ENCODE results near the gene FNIP1. TPM values are rescaled to one million over a fixed set of nuclear protein-coding genes. Genes with fewer than 3 reads are reported as not detected.

The FNIP1 gene
- total and polyA plus RNA-seq, 2 experiments from 2014 or later = 10.3 to 25.8 TPM

GRCh38 chr5:131609774-131610173 lies 187.0 kb downstream of the FNIP1 start:
- in situ Hi-C loops (cut with MboI) = no loop called here

DNA sequence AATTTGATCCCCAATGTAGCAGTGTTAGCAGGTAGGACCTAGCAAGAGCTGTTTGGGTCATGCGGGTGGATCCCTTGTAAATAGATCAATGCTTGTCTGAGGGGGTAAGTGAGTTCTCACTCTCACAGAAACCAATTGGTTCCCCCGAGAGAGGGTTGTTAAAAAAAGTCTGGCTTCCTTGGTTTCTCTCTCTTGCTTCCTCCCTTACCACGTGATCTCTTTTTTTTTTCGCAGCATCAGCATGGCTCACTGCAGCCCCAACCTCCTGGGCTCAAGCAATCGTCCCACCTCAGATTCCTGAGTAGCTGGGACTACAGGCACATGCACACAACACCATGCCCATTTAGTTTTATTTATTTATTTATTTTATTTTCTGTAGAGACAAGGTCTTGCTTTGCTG lies 188.2 kb downstream of the FNIP1 start:
- H4K20me1 ChIP-seq (ENCODE audit: insufficient read depth) = no peaks in the 10 kb centered on the region
- no peak for DNase-seq
- H3F3A ChIP-seq (ENCODE audit: insufficient read depth) = peaks cover 17% of the 10 kb centered on the region; the same call in 1 of the 2 replicates

More at GRCh38 chr5:131609774-131610173, 187.0 kb downstream of the FNIP1 start:
- H3K27me3 ChIP-seq (replicated peaks; ENCODE audit: insufficient read depth) = no peaks in the 10 kb centered on the region
- H3F3A ChIP-seq (ENCODE audit: insufficient read depth) = peaks cover 22% of the 10 kb centered on the region; the same call in 1 of the 2 replicates
- H3K9me3 ChIP-seq (ENCODE audit: low read depth) = no peaks in the 10 kb centered on the region
- peaks cover 99% of the 10 kb centered on the region for H3K79me2 ChIP-seq (ENCODE audit: insufficient read depth)
- H3K27ac ChIP-seq = peak overlapping the region; percentile 47
- H3K4me2 ChIP-seq (ENCODE audit: unreplicated experiment) = peak overlapping the region; percentile 47
- no peak overlapping the region for H3K4me3 ChIP-seq
- DNase-seq = no peak
- no peaks in the 10 kb centered on the region for H4K20me1 ChIP-seq (ENCODE audit: insufficient read depth)
- no peaks in the 10 kb centered on the region for H3K9me2 ChIP-seq (ENCODE audit: insufficient read depth)
- peaks cover 20% of the 10 kb centered on the region for H3K4me1 ChIP-seq (ENCODE audit: insufficient read depth)
- TF ChIP-seq EZH2phosphoT487 (IDR thresholded peaks at IDR 0.05; ENCODE audit: insufficient read depth, low read depth) = no peak
- no peak for TF ChIP-seq EZH2 (IDR thresholded peaks at IDR 0.05; ENCODE audit: insufficient read depth, poor library complexity, severe bottlenecking)
- H2AFZ ChIP-seq = no peak overlapping the region
- no peaks in the 10 kb centered on the region for H3K36me3 ChIP-seq (ENCODE audit: low read depth)
- 96 to 100% methylated on average over 1 of the region's 1 CpG for WGBS, 2 experiments (ENCODE audit: low coverage in 1 of 2, low lambda C conversion rate in 2 of 2, missing lambda C conversion rate in 2 of 2)
- no peak overlapping the region for H3K9ac ChIP-seq

GRCh38 chr5:131607903-131608540 lies 188.8 kb downstream of the FNIP1 start:
- TF ChIP-seq EZH2 (IDR thresholded peaks at IDR 0.05; ENCODE audit: insufficient read depth, poor library complexity, severe bottlenecking) (no peak), EZH2phosphoT487 (IDR thresholded peaks at IDR 0.05; ENCODE audit: insufficient read depth, low read depth) (no peak)
- in situ Hi-C loops (cut with MboI) = no loop called here

More for the DNA sequence above, 188.2 kb downstream of the FNIP1 start:
- Histone ChIP-seq H3K27me3 (replicated peaks; ENCODE audit: insufficient read depth) (no peaks in the 10 kb centered on the region), H3K36me3 (ENCODE audit: low read depth) (no peaks in the 10 kb centered on the region), H3K79me2 (ENCODE audit: insufficient read depth) (peaks cover 97% of the 10 kb centered on the region), H2AFZ (no peak overlapping the region), H3K4me2 (ENCODE audit: unreplicated experiment) (no peak overlapping the region), H3K4me3 (no peak overlapping the region), H3K4me1 (ENCODE audit: insufficient read depth) (peaks cover 16% of the 10 kb centered on the region), H3K9ac (no peak overlapping the region), H3K9me2 (ENCODE audit: insufficient read depth) (no peaks in the 10 kb centered on the region), H3K27ac (no peak overlapping the region), H3K9me3 (ENCODE audit: low read depth) (no peaks in the 10 kb centered on the region)
- in situ Hi-C loops (cut with MboI) = no loop called here
- 96 to 98% methylated on average over 5 of the region's 5 CpGs for WGBS, 2 experiments (ENCODE audit: low coverage in 1 of 2, low lambda C conversion rate in 2 of 2, missing lambda C conversion rate in 2 of 2)
- TF ChIP-seq EZH2phosphoT487 (IDR thresholded peaks at IDR 0.05; ENCODE audit: insufficient read depth, low read depth) = no peak
- TF ChIP-seq EZH2 (IDR thresholded peaks at IDR 0.05; ENCODE audit: insufficient read depth, poor library complexity, severe bottlenecking) = no peak

DNA sequence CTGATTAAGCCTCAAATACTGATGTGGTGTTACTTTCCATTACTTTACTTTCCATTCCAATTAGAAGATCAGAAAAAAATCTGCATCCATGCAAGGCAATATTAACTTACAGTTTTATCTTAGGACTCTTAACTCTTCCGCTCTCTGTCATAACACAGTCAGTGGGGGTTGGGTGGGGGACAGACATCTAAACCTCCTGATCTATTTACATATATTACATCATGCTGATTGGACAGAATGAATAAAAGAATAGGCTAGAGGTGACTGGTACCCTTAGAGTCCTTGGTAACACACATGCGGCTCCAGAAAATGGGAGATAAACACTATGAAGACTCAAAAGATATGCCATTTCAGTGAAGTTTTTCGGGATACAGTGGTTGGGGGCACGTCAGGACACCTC lies 189.4 kb downstream of the FNIP1 start:
- Histone ChIP-seq H3K4me3 (no peak overlapping the region), H3F3A (ENCODE audit: insufficient read depth) (peaks cover 17% of the 10 kb centered on the region; the same call in 1 of the 2 replicates), H3K9ac (no peak overlapping the region), H3K4me1 (ENCODE audit: insufficient read depth) (peaks cover 16% of the 10 kb centered on the region), H4K20me1 (ENCODE audit: insufficient read depth) (no peaks in the 10 kb centered on the region), H3K9me2 (ENCODE audit: insufficient read depth) (no peaks in the 10 kb centered on the region), H3K27me3 (replicated peaks; ENCODE audit: insufficient read depth) (no peaks in the 10 kb centered on the region), H3K36me3 (ENCODE audit: low read depth) (0 out of 2 replicates have a peak, but pooled peaks cover 4% of the 10 kb centered on the region), H3K9me3 (ENCODE audit: low read depth) (no peaks in the 10 kb centered on the region), H3K79me2 (ENCODE audit: insufficient read depth) (peaks cover 85% of the 10 kb centered on the region), H3K27ac (no peak overlapping the region), H2AFZ (no peak overlapping the region), H3K4me2 (ENCODE audit: unreplicated experiment) (no peak overlapping the region)
- no peak for DNase-seq
- in situ Hi-C loops (cut with MboI) = no loop called here
- WGBS, 2 experiments (ENCODE audit: low coverage in 1 of 2, low lambda C conversion rate in 2 of 2, missing lambda C conversion rate in 2 of 2) = 91 to 94% methylated on average over 4 of the region's 4 CpGs
- no peak for TF ChIP-seq EZH2phosphoT487 (IDR thresholded peaks at IDR 0.05; ENCODE audit: insufficient read depth, low read depth)
- no peak for TF ChIP-seq EZH2 (IDR thresholded peaks at IDR 0.05; ENCODE audit: insufficient read depth, poor library complexity, severe bottlenecking)

More at GRCh38 chr5:131607903-131608540, 188.8 kb downstream of the FNIP1 start:
- no peak overlapping the region for H3K4me3 ChIP-seq
- no peak overlapping the region for H3K9ac ChIP-seq
- DNase-seq = no peak
- H2AFZ ChIP-seq = no peak overlapping the region
- H3K27ac ChIP-seq = no peak overlapping the region
- no peaks in the 10 kb centered on the region for H3K9me2 ChIP-seq (ENCODE audit: insufficient read depth)
- WGBS, 2 experiments (ENCODE audit: low coverage in 1 of 2, low lambda C conversion rate in 2 of 2, missing lambda C conversion rate in 2 of 2) = 40 to 42% methylated on average over 4 of the region's 4 CpGs
- no peaks in the 10 kb centered on the region for H3K27me3 ChIP-seq (replicated peaks; ENCODE audit: insufficient read depth)
- H3K4me2 ChIP-seq (ENCODE audit: unreplicated experiment) = no peak overlapping the region
- peaks cover 17% of the 10 kb centered on the region; the same call in 1 of the 2 replicates for H3F3A ChIP-seq (ENCODE audit: insufficient read depth)
- H4K20me1 ChIP-seq (ENCODE audit: insufficient read depth) = no peaks in the 10 kb centered on the region
- H3K79me2 ChIP-seq (ENCODE audit: insufficient read depth) = peaks cover 91% of the 10 kb centered on the region
- no peaks in the 10 kb centered on the region for H3K36me3 ChIP-seq (ENCODE audit: low read depth)
- H3K4me1 ChIP-seq (ENCODE audit: insufficient read depth) = peaks cover 16% of the 10 kb centered on the region
- H3K9me3 ChIP-seq (ENCODE audit: low read depth) = no peaks in the 10 kb centered on the region

Measured in GM23248 (cell line).